ENCODE data around the gene KCNQ1.

- TF ChIP-seq, protein P1, sequence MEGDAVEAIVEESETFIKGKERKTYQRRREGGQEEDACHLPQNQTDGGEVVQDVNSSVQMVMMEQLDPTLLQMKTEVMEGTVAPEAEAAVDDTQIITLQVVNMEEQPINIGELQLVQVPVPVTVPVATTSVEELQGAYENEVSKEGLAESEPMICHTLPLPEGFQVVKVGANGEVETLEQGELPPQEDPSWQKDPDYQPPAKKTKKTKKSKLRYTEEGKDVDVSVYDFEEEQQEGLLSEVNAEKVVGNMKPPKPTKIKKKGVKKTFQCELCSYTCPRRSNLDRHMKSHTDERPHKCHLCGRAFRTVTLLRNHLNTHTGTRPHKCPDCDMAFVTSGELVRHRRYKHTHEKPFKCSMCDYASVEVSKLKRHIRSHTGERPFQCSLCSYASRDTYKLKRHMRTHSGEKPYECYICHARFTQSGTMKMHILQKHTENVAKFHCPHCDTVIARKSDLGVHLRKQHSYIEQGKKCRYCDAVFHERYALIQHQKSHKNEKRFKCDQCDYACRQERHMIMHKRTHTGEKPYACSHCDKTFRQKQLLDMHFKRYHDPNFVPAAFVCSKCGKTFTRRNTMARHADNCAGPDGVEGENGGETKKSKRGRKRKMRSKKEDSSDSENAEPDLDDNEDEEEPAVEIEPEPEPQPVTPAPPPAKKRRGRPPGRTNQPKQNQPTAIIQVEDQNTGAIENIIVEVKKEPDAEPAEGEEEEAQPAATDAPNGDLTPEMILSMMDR (IDR thresholded peaks at IDR 0.05), result no peak
- no peak for TF ChIP-seq USF2 (CRISPR knock-in tag; IDR thresholded peaks at IDR 0.05)
- TF ChIP-seq, protein P2, sequence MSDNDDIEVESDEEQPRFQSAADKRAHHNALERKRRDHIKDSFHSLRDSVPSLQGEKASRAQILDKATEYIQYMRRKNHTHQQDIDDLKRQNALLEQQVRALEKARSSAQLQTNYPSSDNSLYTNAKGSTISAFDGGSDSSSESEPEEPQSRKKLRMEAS (CRISPR knock-in tag; IDR thresholded peaks at IDR 0.05), result no peak
- TF ChIP-seq, protein P3, sequence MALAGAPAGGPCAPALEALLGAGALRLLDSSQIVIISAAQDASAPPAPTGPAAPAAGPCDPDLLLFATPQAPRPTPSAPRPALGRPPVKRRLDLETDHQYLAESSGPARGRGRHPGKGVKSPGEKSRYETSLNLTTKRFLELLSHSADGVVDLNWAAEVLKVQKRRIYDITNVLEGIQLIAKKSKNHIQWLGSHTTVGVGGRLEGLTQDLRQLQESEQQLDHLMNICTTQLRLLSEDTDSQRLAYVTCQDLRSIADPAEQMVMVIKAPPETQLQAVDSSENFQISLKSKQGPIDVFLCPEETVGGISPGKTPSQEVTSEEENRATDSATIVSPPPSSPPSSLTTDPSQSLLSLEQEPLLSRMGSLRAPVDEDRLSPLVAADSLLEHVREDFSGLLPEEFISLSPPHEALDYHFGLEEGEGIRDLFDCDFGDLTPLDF (CRISPR knock-in tag; IDR thresholded peaks at IDR 0.05), result no peak
These were observed 295.6 kb downstream of the KCNQ1 start for GRCh38 chr11:2740275-2740940.

Measured in WTC11 (cell line).